SW 1271 (cell line): ENCODE results near the gene SLC2A1.
A peak's percentile ranks its signal among the peaks of the same experiment; 100 is the strongest.

ENCODE experiments used
- DNase-seq, 2 experiments: peaks; one replicate each; lab custom pipeline; 2025; lab: John Stamatoyannopoulos, UW

The SLC2A1 gene

GRCh38 chr1:42979896-42980800 lies 21.5 kb upstream of the SLC2A1 start:
- DNase-seq, result no peak

GRCh38 chr1:42979036-42979430 lies 20.4 kb upstream of the SLC2A1 start:
- DNase-seq, result no peak

- no peak for DNase-seq
These were observed 19.8 kb upstream of the SLC2A1 start for GRCh38 chr1:42978317-42979035.

DNA sequence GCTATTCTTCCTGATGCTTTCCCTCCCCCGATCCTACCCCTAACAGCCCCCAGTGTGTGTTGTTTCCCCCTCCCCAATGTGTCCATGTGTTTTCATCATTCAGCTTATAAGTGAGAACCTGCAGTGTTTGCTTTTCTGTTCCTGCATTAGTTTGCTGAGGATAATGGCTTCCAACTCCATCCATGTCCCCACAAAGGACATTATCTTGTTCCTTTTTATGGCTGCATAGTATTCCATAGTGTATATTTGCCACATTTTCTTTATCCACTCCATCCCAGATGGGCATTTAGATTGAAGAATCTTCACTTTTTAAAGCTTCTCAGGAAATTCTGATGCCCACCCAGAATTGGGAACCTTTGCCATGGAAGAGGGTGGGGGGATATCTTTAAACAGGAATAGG lies 19.0 kb upstream of the SLC2A1 start:
- no peak for DNase-seq

DNA sequence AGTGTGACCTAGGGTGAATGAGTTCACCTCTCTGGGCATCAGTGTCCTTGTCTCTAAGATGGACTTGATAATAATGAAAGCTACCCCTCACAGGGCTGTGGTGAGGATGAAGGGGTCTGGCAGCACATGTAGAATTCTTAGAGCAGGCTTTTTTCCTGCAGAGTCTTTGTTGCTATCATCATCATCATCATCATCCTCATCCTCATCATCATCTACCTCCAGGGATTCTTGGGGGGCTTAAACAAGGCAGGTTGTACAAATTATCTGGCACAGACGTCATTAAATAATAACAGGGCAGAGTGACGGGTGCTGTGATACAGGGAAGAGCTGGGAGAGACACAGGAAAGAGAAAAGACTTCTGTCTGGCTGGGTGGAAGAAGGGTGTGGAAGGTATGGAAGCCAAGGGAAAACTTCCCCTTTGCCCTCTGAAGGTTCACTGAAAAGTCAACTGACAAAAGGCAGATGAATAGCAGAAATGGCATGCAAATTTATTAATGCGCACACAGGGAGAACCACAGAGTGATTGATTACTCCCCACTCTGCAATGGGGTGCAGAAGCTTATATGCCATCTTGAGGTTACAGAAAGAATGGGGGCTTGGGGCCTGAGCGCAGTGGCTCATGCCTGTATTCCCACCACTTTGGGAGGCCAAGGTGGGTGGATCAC lies 17.0 kb upstream of the SLC2A1 start:
- DNase-seq, result no peak

DNA sequence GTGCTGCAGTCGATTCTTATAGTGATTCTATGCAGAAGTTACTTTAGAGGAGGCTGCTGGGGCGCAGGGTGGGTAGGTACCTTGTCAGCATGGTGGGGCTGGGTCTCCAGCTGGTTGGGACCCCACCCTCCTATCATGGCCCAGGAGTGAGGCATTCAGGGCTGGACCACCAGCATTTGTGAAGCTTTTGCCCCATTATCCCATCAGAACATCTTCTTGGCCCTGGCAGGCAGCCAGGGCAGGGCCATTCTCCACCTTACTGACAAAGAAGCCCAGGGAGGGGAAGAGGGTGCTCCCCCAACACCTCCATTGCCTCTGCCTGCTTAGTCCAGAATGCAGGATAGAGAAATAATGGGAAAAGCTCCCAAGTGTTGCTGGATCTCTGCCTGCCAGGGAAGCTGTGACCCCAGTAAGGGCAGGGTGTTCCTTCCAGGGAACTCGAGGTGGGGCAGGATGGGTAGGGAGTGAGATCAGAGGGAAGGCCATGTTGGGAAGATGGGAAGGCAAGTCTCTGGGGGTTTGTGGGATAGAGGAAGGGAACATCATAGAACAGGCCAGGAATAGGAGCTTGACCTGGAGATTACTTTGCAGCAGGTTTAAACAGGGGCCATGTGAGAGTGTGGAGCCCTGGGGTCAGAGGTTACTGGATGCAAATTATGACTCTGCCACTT lies 16.2 kb upstream of the SLC2A1 start:
- DNase-seq, result no peak

- no peak for DNase-seq
These were observed 15.1 kb upstream of the SLC2A1 start for GRCh38 chr1:42973799-42974198.

DNA sequence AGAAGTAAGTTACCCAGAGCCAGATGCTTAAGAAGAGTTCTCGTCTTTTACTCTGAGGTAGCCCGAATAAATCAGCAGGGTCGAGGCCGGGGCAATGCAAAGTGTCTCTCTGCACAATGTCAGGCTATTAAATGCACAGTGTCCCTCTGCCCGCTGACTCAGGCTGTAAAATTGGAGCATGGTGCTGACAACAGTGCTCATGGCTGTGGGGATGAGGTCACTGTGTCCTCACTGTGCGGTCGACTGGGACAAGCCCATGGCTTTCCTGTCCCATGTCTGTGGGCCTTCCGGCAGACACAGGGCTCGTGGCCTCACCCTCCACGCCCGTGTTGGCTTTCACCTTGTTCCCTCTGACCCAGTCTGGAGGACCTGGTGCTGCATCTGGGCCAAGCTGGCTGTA lies 14.6 kb upstream of the SLC2A1 start:
- DNase-seq, result no peak

GRCh38 chr1:42971841-42972291 lies 13.2 kb upstream of the SLC2A1 start:
- no peak for DNase-seq

DNA sequence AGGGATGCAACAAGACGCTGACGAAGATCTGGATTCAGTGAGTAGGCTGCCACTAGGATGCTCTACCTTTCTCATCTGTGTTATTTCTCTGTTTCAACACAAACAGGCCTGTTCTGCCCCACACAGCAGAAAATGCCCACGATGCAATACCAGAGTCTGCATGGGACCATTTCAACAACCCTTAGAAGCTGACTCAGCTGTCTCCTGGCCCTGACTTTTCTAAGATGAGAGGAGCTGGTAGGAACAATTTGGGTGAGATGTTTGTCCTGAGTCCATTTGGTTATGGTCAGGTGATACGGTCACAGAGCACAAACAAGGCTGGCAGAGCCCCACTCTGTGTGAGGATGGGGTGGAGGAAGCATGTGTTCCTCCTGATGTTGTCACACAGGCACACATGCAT lies 11.5 kb upstream of the SLC2A1 start:
- DNase-seq, result no peak

DNA sequence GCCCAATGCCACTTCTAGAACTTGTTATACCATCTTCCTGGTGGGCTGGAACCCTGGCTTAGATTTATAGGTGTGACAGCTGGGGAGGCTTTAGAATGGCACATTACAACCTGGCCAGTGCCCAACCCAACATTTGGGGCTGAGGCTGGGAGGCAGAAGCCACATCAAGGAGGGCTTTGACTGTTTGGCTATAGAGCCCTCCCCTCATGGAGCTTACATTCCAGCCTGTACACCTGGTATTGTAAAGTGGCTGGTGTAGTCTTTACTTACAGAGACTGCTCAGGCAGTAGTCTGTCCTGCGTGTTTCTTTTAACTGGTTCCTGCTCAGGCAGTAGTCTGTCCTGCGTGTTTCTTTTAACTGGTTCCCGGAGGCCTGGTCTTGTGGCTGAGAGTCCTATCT lies 10.0 kb upstream of the SLC2A1 start:
- DNase-seq, result no peak

DNA sequence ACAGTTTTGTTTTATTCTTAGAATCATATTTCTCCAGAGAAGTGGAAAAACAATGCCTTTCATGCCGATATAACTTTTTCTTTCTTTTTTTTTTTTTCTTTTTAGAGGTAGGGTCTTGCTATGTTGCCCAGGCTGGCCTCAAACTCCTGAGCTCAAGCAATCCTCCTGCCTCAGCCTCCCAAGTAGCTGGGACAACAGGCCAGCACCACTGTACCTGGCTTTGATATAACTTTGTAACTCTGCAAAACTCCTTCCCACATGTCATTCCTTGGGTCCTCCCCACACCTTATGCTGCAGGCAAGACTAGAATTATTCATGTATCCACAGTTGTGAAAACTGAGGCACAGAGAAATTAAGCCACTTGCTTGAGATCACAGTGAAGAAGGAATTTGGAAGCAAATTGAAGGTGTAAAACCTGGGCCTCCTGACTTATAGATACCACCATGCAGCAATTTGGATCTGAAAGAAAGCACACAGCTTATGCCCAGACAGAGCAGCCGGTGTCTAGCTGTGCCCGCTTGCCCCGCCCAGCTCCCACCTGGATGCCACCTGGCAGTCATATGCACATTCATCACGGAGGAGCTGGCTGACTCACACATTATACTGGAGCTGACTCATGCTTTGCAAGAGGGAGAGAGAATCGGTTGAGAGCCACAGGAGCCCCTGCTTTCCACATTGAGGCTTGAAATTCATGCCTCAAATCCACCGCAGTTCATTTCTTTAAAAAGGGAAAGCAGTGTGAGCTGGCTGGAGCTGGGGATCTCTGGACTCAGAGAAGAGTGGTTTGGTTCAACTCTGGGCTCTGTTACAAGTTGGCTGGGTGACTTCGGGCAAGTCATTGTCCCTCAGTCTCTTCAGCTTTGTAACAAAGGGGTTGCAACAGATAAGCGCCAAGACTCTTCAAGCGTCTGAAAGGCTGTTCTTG lies 8.3 kb upstream of the SLC2A1 start:
- peak; percentile 48 to 55 for DNase-seq

GRCh38 chr1:42965378-42965777 lies 6.7 kb upstream of the SLC2A1 start:
- DNase-seq, result no peak

DNA sequence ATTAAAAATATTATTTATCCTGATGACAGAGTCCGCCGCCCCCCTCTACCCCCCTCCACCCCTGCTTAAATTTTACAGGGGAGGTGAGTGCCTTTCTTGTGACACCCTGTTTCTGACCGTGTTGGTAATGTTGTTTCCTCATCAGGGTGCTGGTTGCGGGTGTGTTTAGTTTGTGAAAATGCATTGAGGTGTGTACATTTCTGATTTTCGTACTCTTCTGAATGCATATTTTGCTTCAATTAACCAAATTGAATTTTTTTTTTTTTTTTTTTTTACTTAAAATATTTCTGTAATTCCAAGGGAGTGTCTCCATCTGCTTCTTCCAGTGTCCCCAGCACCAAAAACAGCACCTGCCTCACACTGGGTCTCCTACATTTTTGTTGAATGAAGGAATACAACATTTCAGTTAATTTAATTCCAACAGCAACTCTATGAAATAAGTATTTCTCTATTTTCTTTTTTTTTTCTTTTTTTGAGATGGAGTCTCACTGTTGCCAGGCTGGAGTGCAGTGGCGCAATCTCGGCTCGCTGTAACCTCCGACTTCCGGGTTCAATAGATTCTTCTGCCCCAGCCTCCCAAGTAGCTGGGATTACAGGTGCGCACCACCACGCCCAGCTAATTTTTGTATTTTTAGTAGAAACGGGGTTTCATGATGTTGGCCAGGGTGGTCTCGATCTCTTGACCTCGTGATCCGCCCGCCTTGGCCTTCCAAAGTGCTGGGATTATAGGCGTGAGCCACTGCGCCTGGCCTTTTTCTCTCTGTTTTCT lies 5.6 kb upstream of the SLC2A1 start:
- DNase-seq, result no peak

- no peak for DNase-seq
These were observed 4.8 kb upstream of the SLC2A1 start for GRCh38 chr1:42963378-42964043.

DNA sequence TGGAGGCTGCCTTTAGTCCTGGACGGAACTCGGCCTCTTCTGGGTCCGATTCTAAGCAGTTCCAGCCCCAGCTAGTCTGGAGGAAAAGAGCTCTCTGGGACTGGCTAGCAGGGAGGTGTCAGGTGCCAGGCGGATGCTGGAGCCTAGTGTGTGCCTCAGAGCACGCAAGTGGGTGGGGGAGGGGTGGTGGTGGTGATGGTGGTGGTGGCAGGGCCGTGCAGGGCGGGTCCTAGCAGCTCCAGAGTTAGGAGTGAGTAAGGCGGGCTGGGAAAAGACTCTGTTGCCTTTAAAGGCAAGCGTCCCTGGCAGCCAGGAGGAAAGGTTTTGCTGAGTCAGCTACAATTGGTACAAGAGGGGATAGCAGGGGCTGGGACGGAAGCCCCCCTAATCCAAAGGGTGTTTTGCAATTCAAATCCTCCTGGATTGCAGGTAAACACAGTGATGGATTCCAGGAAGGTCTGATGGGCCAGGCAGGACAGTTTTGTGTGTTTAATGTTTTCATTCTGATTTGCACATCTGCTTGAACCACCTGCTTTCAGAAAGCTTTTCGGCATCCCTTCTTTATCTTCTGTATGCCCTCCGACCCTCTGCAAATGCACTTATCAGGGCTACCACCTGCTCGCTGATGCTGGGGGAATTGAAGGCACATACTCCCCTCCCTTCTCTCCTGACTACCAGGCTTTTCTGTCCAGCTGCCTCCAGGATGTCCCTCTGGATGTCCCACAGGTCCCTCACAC lies 4.1 kb upstream of the SLC2A1 start:
- DNase-seq, result no peak

- DNase-seq, result no peak
These were observed 2.8 kb upstream of the SLC2A1 start for GRCh38 chr1:42961312-42962091.
